ENCODE data around the gene PARP1. TPM values are rescaled to one million over a fixed set of nuclear protein-coding genes. Genes with fewer than 3 reads are reported as not detected.
A peak's percentile ranks its signal among the peaks of the same experiment; 100 is the strongest.

PARP1 gene
- total RNA-seq, 6 experiments from 2014 or later = 62.5 to 95.6 (median 91.9) TPM

DNA sequence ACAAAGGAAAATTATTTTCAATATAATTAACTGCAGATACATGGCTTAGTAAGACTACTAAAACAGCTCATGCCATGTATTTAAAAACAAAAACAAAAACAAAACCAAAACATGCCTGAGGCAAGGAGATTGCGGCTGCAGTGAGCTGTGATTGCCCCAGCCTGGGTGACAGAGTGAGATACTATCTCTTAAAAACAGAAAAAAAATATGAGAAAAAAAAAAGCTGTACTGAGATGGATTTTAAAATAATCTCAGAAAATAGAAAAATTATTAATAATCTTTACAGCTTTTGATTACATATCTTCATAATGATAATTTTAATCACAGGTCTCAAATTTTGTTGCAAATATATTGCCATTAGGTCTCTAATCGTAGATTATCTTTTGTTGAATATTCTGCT, 74.9 kb downstream of the PARP1 start:
- no peaks in the 10 kb centered on the region for H3K36me3 Mint-ChIP-seq (ENCODE audit: low read depth)
- H3K9me3 Mint-ChIP-seq = no peaks in the 10 kb centered on the region
- peak overlapping the region; percentile 75 for H3K4me3 Mint-ChIP-seq
- peak; percentile 13 for DNase-seq
- H3K27me3 Mint-ChIP-seq (ENCODE audit: insufficient read depth) = peaks cover 4% of the 10 kb centered on the region
- H3K27ac Mint-ChIP-seq = no peak overlapping the region
- TF ChIP-seq, protein P1, sequence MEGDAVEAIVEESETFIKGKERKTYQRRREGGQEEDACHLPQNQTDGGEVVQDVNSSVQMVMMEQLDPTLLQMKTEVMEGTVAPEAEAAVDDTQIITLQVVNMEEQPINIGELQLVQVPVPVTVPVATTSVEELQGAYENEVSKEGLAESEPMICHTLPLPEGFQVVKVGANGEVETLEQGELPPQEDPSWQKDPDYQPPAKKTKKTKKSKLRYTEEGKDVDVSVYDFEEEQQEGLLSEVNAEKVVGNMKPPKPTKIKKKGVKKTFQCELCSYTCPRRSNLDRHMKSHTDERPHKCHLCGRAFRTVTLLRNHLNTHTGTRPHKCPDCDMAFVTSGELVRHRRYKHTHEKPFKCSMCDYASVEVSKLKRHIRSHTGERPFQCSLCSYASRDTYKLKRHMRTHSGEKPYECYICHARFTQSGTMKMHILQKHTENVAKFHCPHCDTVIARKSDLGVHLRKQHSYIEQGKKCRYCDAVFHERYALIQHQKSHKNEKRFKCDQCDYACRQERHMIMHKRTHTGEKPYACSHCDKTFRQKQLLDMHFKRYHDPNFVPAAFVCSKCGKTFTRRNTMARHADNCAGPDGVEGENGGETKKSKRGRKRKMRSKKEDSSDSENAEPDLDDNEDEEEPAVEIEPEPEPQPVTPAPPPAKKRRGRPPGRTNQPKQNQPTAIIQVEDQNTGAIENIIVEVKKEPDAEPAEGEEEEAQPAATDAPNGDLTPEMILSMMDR (IDR thresholded peaks at IDR 0.05) = no peak
- peaks cover 11% of the 10 kb centered on the region for H3K4me1 Mint-ChIP-seq (ENCODE audit: low read depth)

DNA sequence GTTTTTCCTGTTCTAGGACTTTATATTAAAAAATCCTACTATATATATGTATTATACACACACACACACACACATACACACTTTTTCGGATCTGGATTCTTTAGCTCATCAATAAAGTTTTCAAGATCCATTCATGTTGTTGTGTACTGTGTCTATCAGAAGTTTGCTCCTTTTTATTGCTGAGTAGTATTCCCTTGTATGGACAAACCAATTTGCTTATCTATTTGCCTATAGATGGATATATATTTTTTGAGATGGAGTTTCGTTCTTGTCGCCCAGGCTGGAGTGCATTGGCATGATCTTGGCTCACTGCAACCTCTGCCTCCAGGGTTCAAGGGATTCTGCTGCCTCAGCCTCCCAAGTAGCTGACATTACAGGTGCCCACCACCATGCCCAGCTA, 78.7 kb downstream of the PARP1 start:
- H3K4me3 Mint-ChIP-seq = no peak overlapping the region
- no peaks in the 10 kb centered on the region for H3K36me3 Mint-ChIP-seq (ENCODE audit: low read depth)
- H3K27me3 Mint-ChIP-seq (ENCODE audit: insufficient read depth) = peaks cover 11% of the 10 kb centered on the region
- no peaks in the 10 kb centered on the region for H3K9me3 Mint-ChIP-seq
- H3K27ac Mint-ChIP-seq = no peak overlapping the region
- DNase-seq = no peak
- peaks cover 11% of the 10 kb centered on the region for H3K4me1 Mint-ChIP-seq (ENCODE audit: low read depth)
- TF ChIP-seq, protein P1 (IDR thresholded peaks at IDR 0.05) = no peak

DNA sequence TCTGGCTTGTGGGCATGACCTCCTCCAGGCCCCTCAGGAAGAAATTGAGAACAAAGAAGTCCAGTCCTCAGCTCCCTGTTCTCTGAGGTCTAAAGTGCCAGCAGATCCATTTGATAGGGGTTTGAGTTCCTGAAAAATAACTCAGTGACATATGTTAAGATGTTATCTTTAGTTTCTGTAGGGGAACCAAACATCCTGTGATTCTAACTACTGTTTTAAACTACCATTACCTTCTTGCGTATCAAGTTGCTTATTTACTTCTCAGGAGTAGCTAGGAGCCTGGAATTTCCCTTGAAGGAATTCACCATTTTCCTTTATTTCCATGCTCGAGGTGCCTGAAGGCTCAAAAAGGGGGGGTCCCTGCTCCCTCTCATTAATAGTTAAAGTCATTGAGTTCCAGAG, 80.1 kb downstream of the PARP1 start:
- H3K27ac Mint-ChIP-seq = no peak overlapping the region
- no peak for DNase-seq
- H3K4me3 Mint-ChIP-seq = no peak overlapping the region
- no peaks in the 10 kb centered on the region for H3K36me3 Mint-ChIP-seq (ENCODE audit: low read depth)
- TF ChIP-seq, protein P1 (IDR thresholded peaks at IDR 0.05) = no peak
- peaks cover 12% of the 10 kb centered on the region for H3K27me3 Mint-ChIP-seq (ENCODE audit: insufficient read depth)
- H3K4me1 Mint-ChIP-seq (ENCODE audit: low read depth) = 0 out of 2 replicates have a peak, but pooled peaks cover 2% of the 10 kb centered on the region
- no peaks in the 10 kb centered on the region for H3K9me3 Mint-ChIP-seq

DNA sequence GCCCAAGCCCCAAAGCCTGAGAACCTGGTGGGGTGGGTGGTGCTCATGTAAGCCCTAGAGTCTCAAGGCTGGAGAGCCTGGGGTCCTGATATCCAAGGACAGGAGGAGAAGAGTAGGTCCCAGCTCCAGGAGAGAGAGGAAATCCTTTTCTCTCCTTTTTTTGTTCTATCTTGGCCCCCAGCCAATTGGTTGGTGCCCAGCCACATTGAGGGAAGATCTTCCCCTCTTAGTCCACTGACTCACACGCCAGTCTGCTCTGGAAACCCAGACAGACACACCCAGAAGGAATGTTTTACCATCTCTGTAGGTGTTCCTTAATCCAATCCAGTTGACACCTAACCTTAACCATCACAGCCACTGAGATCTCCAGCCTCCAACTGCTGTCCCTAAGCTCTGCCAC, 82.7 kb downstream of the PARP1 start:
- TF ChIP-seq, protein P1 (IDR thresholded peaks at IDR 0.05) = no peak
- Mint-ChIP-seq H3K27ac (no peak overlapping the region), H3K4me1 (ENCODE audit: low read depth) (no peaks in the 10 kb centered on the region), H3K36me3 (ENCODE audit: low read depth) (no peaks in the 10 kb centered on the region), H3K9me3 (no peaks in the 10 kb centered on the region), H3K27me3 (ENCODE audit: insufficient read depth) (peaks cover 12% of the 10 kb centered on the region), H3K4me3 (no peak overlapping the region)
- DNase-seq = no peak

DNA sequence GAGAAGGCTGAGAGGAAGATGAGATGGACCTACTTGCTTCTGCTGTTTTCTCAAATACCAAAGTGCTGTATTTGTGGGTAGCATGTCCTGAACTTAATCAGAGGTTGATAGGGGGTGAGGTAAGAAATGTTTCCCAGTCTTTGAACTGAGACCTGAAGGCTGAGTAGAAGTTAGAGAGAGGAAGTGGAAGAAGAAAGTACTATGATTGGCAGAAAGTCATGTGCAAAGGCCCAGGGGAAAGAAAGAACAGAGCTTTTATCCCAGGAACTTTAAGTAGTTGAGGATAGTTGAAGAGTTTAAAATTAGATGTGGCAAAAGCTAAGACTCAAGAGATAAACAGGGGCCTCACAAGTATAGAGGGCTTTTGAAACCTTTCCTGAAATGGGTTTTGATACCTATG, 83.4 kb downstream of the PARP1 start:
- H3K27ac Mint-ChIP-seq = no peak overlapping the region
- no peaks in the 10 kb centered on the region for H3K9me3 Mint-ChIP-seq
- peaks cover 12% of the 10 kb centered on the region for H3K27me3 Mint-ChIP-seq (ENCODE audit: insufficient read depth)
- TF ChIP-seq, protein P1 (IDR thresholded peaks at IDR 0.05) = no peak
- DNase-seq = no peak
- H3K4me1 Mint-ChIP-seq (ENCODE audit: low read depth) = no peaks in the 10 kb centered on the region
- H3K4me3 Mint-ChIP-seq = no peak overlapping the region
- no peaks in the 10 kb centered on the region for H3K36me3 Mint-ChIP-seq (ENCODE audit: low read depth)

DNA sequence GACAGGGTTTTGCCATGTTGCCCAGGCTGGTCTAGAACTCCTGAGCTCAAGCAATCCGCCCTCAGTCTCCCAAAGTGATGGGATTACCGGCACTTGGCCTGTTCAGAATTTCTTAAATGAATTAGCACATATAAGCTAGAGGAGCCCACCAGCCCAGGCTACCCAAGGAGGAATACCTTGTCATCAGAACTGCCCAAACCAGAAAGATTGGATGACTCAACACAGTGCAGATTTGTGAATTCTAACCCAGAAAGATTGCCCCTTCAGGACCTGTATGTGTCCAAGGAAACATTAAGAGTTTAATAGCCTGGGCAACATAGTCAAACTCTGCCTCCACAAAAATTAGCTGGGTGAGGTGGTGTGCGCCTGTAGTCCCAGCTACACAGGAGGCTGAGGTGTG, 84.9 kb downstream of the PARP1 start:
- Mint-ChIP-seq H3K27me3 (ENCODE audit: insufficient read depth) (peaks cover 17% of the 10 kb centered on the region), H3K9me3 (no peaks in the 10 kb centered on the region), H3K4me3 (no peak overlapping the region), H3K27ac (no peak overlapping the region), H3K4me1 (ENCODE audit: low read depth) (no peaks in the 10 kb centered on the region), H3K36me3 (ENCODE audit: low read depth) (peaks cover 5% of the 10 kb centered on the region; the same call in 1 of the 2 replicates)
- TF ChIP-seq, protein P1 (IDR thresholded peaks at IDR 0.05) = no peak
- no peak for DNase-seq
